K562 (cell line): ENCODE results near the gene OTUB2.

ENCODE experiments used
- E2F4 ChIP-seq: sonication (generic); formaldehyde crosslinking; IDR thresholded peaks from 2 replicates; pipeline ENCODE4 v1.8.0; 2022; ENCODE audit warnings: mild to moderate bottlenecking, low read depth, missing genetic modification reagents
- GTF2F1 ChIP-seq: IDR thresholded peaks from 2 replicates; pipeline ENCODE4 v1.6.1; 2011; ENCODE audit warnings: low read depth, low read length, improper control_type of control experiment
- JUN ChIP-seq, 2 experiments: sonication (generic) in 1 of 2; formaldehyde crosslinking in 1 of 2; IDR thresholded peaks; 2 replicates each; pipeline versions ENCODE4 v1.6.1 to v1.8.0; 2012 to 2022; ENCODE audit warnings: borderline replicate concordance in 2 of 2, mild to moderate bottlenecking in 2 of 2, improper control_type of control experiment in 1 of 2, low read depth in 1 of 2, low read length in 1 of 2, missing genetic modification reagents in 1 of 2
- KDM5B ChIP-seq: fragments of 200-600 bp; sonication (generic); IDR thresholded peaks from 2 replicates; pipeline ENCODE4 v1.6.1; 2012; ENCODE audit warnings: low read depth, mild to moderate bottlenecking, moderate library complexity, low read length, control low read depth, inconsistent platforms; ENCODE audit not compliant: insufficient replicate concordance
- KLF16 ChIP-seq: IDR thresholded peaks from 2 replicates; pipeline ENCODE4 v1.6.1; 2016; ENCODE audit warnings: antibody characterized with exemption
- PML ChIP-seq: IDR thresholded peaks from 2 replicates; pipeline ENCODE4 v1.6.1; 2012; ENCODE audit warnings: low read length, inconsistent platforms
- ZBTB8A ChIP-seq: fragments of 450-650 bp; IDR thresholded peaks from 2 replicates; pipeline ENCODE4 v1.6.1; 2018; ENCODE audit warnings: mild to moderate bottlenecking, moderate library complexity; ENCODE audit not compliant: partially characterized antibody
- TF ChIP-seq, protein P1 (sequence below), 2 experiments: fragments of 450-650 bp in 1 of 2; sonication (generic) in 1 of 2; formaldehyde crosslinking in 1 of 2; IDR thresholded peaks in 1 of 2; conservative IDR thresholded peaks in 1 of 2; 2 replicates each; pipeline versions ENCODE4 v1.6.1 to v1.8.1; 2016 to 2023; ENCODE audit warnings: mild to moderate bottlenecking in 2 of 2, moderate library complexity in 2 of 2, inconsistent platforms in 1 of 2, missing genetic modification reagents in 1 of 2
- TF ChIP-seq, protein P2 (sequence below): fragments of 450-650 bp; IDR thresholded peaks from 2 replicates; pipeline ENCODE4 v1.7.1; 2018; ENCODE audit warnings: mild to moderate bottlenecking, low read depth; ENCODE audit not compliant: partially characterized antibody
- TF ChIP-seq, protein P3 (sequence below): sonication (generic); formaldehyde crosslinking; IDR thresholded peaks from 2 replicates; pipeline ENCODE4 v1.8.1; 2022; ENCODE audit warnings: missing genetic modification reagents

- TF ChIP-seq, protein P1, sequence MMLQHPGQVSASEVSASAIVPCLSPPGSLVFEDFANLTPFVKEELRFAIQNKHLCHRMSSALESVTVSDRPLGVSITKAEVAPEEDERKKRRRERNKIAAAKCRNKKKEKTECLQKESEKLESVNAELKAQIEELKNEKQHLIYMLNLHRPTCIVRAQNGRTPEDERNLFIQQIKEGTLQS (IDR thresholded peaks at IDR 0.05): no peak
- TF ChIP-seq, protein P1 (CRISPR knock-in tag; conservative IDR thresholded peaks at IDR 0.05): no peak
- TF ChIP-seq KDM5B (no peak), E2F4 (no peak), KLF16 (no peak), PML (no peak), GTF2F1 (no peak), ZBTB8A (no peak), JUN (IDR thresholded peaks at IDR 0.05; ENCODE audit: borderline replicate concordance, low read depth, low read length) (no peak), JUN (CRISPR knock-in tag; IDR thresholded peaks at IDR 0.05; ENCODE audit: borderline replicate concordance) (no peak)
- TF ChIP-seq, protein P2, sequence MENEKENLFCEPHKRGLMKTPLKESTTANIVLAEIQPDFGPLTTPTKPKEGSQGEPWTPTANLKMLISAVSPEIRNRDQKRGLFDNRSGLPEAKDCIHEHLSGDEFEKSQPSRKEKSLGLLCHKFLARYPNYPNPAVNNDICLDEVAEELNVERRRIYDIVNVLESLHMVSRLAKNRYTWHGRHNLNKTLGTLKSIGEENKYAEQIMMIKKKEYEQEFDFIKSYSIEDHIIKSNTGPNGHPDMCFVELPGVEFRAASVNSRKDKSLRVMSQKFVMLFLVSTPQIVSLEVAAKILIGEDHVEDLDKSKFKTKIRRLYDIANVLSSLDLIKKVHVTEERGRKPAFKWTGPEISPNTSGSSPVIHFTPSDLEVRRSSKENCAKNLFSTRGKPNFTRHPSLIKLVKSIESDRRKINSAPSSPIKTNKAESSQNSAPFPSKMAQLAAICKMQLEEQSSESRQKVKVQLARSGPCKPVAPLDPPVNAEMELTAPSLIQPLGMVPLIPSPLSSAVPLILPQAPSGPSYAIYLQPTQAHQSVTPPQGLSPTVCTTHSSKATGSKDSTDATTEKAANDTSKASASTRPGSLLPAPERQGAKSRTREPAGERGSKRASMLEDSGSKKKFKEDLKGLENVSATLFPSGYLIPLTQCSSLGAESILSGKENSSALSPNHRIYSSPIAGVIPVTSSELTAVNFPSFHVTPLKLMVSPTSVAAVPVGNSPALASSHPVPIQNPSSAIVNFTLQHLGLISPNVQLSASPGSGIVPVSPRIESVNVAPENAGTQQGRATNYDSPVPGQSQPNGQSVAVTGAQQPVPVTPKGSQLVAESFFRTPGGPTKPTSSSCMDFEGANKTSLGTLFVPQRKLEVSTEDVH: no peak
- TF ChIP-seq, protein P3, sequence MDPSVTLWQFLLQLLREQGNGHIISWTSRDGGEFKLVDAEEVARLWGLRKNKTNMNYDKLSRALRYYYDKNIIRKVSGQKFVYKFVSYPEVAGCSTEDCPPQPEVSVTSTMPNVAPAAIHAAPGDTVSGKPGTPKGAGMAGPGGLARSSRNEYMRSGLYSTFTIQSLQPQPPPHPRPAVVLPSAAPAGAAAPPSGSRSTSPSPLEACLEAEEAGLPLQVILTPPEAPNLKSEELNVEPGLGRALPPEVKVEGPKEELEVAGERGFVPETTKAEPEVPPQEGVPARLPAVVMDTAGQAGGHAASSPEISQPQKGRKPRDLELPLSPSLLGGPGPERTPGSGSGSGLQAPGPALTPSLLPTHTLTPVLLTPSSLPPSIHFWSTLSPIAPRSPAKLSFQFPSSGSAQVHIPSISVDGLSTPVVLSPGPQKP (CRISPR knock-in tag): no peak
Measured at GRCh38 chr14:94048691-94049624, 22.8 kb downstream of the OTUB2 start.
